H9 (cell line): ENCODE measurements around the gene STX5. TPM values are rescaled to one million over a fixed set of nuclear protein-coding genes. Genes with fewer than 3 reads are reported as not detected.
A peak's percentile ranks its signal among the peaks of the same experiment; 100 is the strongest.

Experiments used
- DNase-seq: peaks from one replicate; pipeline ENCODE4 v3.0.0-alpha.2; 2017
- H2AFZ ChIP-seq: one replicate; pipeline ENCODE4 v1.6.1; 2013; ENCODE audit warnings: mild to moderate bottlenecking, low read length, control low read depth, moderate library complexity
- H2AK5ac ChIP-seq: 2 replicates; pipeline ENCODE4 v1.6.1; 2013; ENCODE audit warnings: low read length, control low read depth, mixed read lengths; ENCODE audit not compliant: insufficient read length
- H2BK120ac ChIP-seq: one replicate; pipeline ENCODE4 v1.6.1; 2013; ENCODE audit warnings: low read depth, mild to moderate bottlenecking, low read length, control low read depth, inconsistent platforms; ENCODE audit not compliant: poor library complexity, severe bottlenecking
- H2BK12ac ChIP-seq: 2 replicates; pipeline ENCODE4 v1.6.1; 2013; ENCODE audit warnings: low read length, control low read depth, mixed read lengths, low read depth; ENCODE audit not compliant: insufficient read length
- H2BK15ac ChIP-seq: 2 replicates; pipeline ENCODE4 v1.6.1; 2013; ENCODE audit warnings: low read depth, low read length, control low read depth
- H2BK20ac ChIP-seq: one replicate; pipeline ENCODE4 v1.6.1; 2013; ENCODE audit warnings: low read depth, mild to moderate bottlenecking, low read length, control low read depth, inconsistent platforms; ENCODE audit not compliant: poor library complexity, severe bottlenecking
- H2BK5ac ChIP-seq: 2 replicates; pipeline ENCODE4 v1.6.1; 2013; ENCODE audit warnings: low read length, control low read depth, mixed read lengths; ENCODE audit not compliant: insufficient read length
- H3K14ac ChIP-seq: 2 replicates; pipeline ENCODE4 v1.6.1; 2013; ENCODE audit warnings: low read length, control low read depth; ENCODE audit not compliant: insufficient read depth
- H3K18ac ChIP-seq: 2 replicates; pipeline ENCODE4 v1.6.1; 2013; ENCODE audit warnings: low read depth, mild to moderate bottlenecking, mixed read lengths, low read length, control low read depth; ENCODE audit not compliant: insufficient read length
- H3K23ac ChIP-seq: 2 replicates; pipeline ENCODE4 v1.6.1; 2013; ENCODE audit warnings: low read length, control low read depth, mixed read lengths, low read depth; ENCODE audit not compliant: insufficient read length
- H3K23me2 ChIP-seq: 2 replicates; pipeline ENCODE4 v1.6.1; 2013; ENCODE audit warnings: low read depth, mild to moderate bottlenecking, mixed read lengths, low read length, control low read depth; ENCODE audit not compliant: insufficient read length, poor library complexity, severe bottlenecking
- H3K27ac ChIP-seq: 2 replicates; pipeline ENCODE4 v1.5.1; 2013; ENCODE audit warnings: low read length, control low read depth, mixed read lengths, low read depth; ENCODE audit not compliant: insufficient read length
- H3K27me3 ChIP-seq: 2 replicates; pipeline ENCODE4 v1.6.1; 2013; ENCODE audit warnings: low read length, control low read depth, inconsistent platforms; ENCODE audit not compliant: insufficient read depth
- H3K4ac ChIP-seq: 2 replicates; pipeline ENCODE4 v1.6.1; 2013; ENCODE audit warnings: low read depth, mild to moderate bottlenecking, control low read depth, inconsistent platforms, low read length, moderate library complexity
- H3K4me1 ChIP-seq: 2 replicates; pipeline ENCODE4 v1.6.1; 2013; ENCODE audit warnings: low read length, control low read depth, inconsistent platforms; ENCODE audit not compliant: insufficient read depth
- H3K4me2 ChIP-seq: 2 replicates; pipeline ENCODE4 v1.6.1; 2013; ENCODE audit warnings: low read length, control low read depth, mixed read lengths; ENCODE audit not compliant: insufficient read length, insufficient read depth
- H3K56ac ChIP-seq: 2 replicates; pipeline ENCODE4 v1.6.1; 2013; ENCODE audit warnings: low read depth, mild to moderate bottlenecking, mixed read lengths, low read length, control low read depth; ENCODE audit not compliant: insufficient read length
- H3K79me1 ChIP-seq: 2 replicates; pipeline ENCODE4 v1.6.1; 2013; ENCODE audit warnings: low read depth, mild to moderate bottlenecking, moderate library complexity, low read length, control low read depth, inconsistent platforms; ENCODE audit not compliant: insufficient read depth, poor library complexity, severe bottlenecking
- H3K79me2 ChIP-seq: 2 replicates; pipeline ENCODE4 v1.6.1; 2013; ENCODE audit warnings: low read length, control low read depth, inconsistent platforms; ENCODE audit not compliant: insufficient read depth
- H3K9ac ChIP-seq: 2 replicates; pipeline ENCODE4 v1.6.1; 2013; ENCODE audit warnings: low read length, control low read depth, mixed read lengths; ENCODE audit not compliant: insufficient read length; ENCODE audit errors: extremely low read depth
- H3K9me3 ChIP-seq: one replicate; pipeline ENCODE4 v1.6.1; 2013; ENCODE audit warnings: low read depth, low read length, inconsistent platforms; ENCODE audit not compliant: control insufficient read depth
- H3T11ph ChIP-seq: one replicate; pipeline ENCODE4 v1.6.1; 2013; ENCODE audit warnings: mild to moderate bottlenecking, low read length, control low read depth, inconsistent platforms
- H4K20me1 ChIP-seq: one replicate; pipeline ENCODE4 v1.6.1; 2013; ENCODE audit not compliant: control insufficient read depth, insufficient read length, insufficient read depth
- H4K5ac ChIP-seq: 2 replicates; pipeline ENCODE4 v1.6.1; 2013; ENCODE audit warnings: low read depth, mild to moderate bottlenecking, mixed read lengths, low read length, control low read depth; ENCODE audit not compliant: insufficient read length
- H4K8ac ChIP-seq: replicated peaks from 2 replicates; pipeline ENCODE4 v1.6.1; 2013; ENCODE audit warnings: low read length, control low read depth, mixed read lengths, low read depth; ENCODE audit not compliant: insufficient read length
- H4K91ac ChIP-seq: 2 replicates; pipeline ENCODE4 v1.6.1; 2013; ENCODE audit warnings: low read depth, mild to moderate bottlenecking, moderate library complexity, mixed read lengths, low read length, control low read depth; ENCODE audit not compliant: insufficient read length
- H3K27ac Mint-ChIP-seq, 3 experiments: 2 replicates in 2 of 3; 3 replicates in 1 of 3; pipeline ENCODE4 v1.8.0; 2020 to 2021; ENCODE audit warnings: mixed read lengths in 3 of 3, mild to moderate bottlenecking in 1 of 3, moderate library complexity in 1 of 3
- H3K27me3 Mint-ChIP-seq: 2 replicates; pipeline ENCODE4 v1.8.0; 2021; ENCODE audit warnings: low read depth, mild to moderate bottlenecking, moderate library complexity, mixed read lengths
- H3K36me3 Mint-ChIP-seq, 3 experiments: 2 replicates in 2 of 3; 3 replicates in 1 of 3; pipeline ENCODE4 v1.8.0; 2020 to 2021; ENCODE audit warnings: low read depth in 3 of 3, mixed read lengths in 3 of 3; ENCODE audit not compliant: insufficient read depth in 1 of 3
- H3K4me1 Mint-ChIP-seq, 2 experiments: 2 replicates each; pipeline ENCODE4 v1.8.0; 2020; ENCODE audit warnings: mixed read lengths in 2 of 2
- H3K4me3 Mint-ChIP-seq, 2 experiments: 2 replicates in 1 of 2; 3 replicates in 1 of 2; pipeline ENCODE4 v1.8.0; 2020 to 2021; ENCODE audit warnings: mild to moderate bottlenecking in 2 of 2, mixed read lengths in 2 of 2, moderate library complexity in 1 of 2
- H3K9me3 Mint-ChIP-seq, 2 experiments: 2 replicates in 1 of 2; 3 replicates in 1 of 2; pipeline ENCODE4 v1.8.0; 2020; ENCODE audit warnings: mild to moderate bottlenecking in 2 of 2, mixed read lengths in 2 of 2, moderate library complexity in 1 of 2
- WGBS: extraction: QIAGEN DNeasy Blood & Tissue Kit; methylation state at CpG from one replicate; pipeline ENCODE4 v1.1.7; 2013; ENCODE audit warnings: missing lambda C conversion rate, low lambda C conversion rate, mixed read lengths; ENCODE audit not compliant: insufficient read length; ENCODE audit errors: extremely low coverage; 5-methylcytosine and 5-hydroxymethylcytosine counted together
- total RNA-seq: library from RNA; stranded (reverse); gene quantifications from 2 replicates; pipeline ENCODE4 v1.2.1, GENCODE V29; 2021
- TF ChIP-seq, protein P1 (sequence below): fragments of 200-600 bp; sonication (generic); conservative IDR thresholded peaks from 3 replicates; pipeline ENCODE4 v1.8.0; 2021; ENCODE audit warnings: antibody characterized with exemption, mild to moderate bottlenecking

STX5 gene
- total RNA-seq, 1 experiment from 2014 or later: 33.5 TPM

- Histone ChIP-seq H3K4me2 (peak within 1 kb of the TSS; percentile 64), H2BK5ac (no peak within 1 kb of the TSS), H4K91ac (no peak within 1 kb of the TSS), H2BK15ac (no peak within 1 kb of the TSS), H2BK120ac (no peak within 1 kb of the TSS), H4K8ac (no peak within 1 kb of the TSS), H3T11ph (no peak within 1 kb of the TSS), H3K79me1 (no peaks in the 10 kb centered on the region), H3K27me3 (no peaks in the 10 kb centered on the region), H3K23me2 (peaks cover 4% of the 10 kb centered on the region), H3K9ac (peak within 1 kb of the TSS; percentile 91), H4K20me1 (no peaks in the 10 kb centered on the region), H3K4ac (no peak within 1 kb of the TSS), H3K79me2 (no peaks in the 10 kb centered on the region; the same call in 1 of the 2 replicates), H3K4me1 (no peaks in the 10 kb centered on the region), H2AFZ (no peak within 1 kb of the TSS), H2AK5ac (no peak within 1 kb of the TSS), H3K14ac (peak within 1 kb of the TSS; percentile 10), H3K9me3 (no peaks in the 10 kb centered on the region), H4K5ac (no peak within 1 kb of the TSS), H2BK20ac (no peak within 1 kb of the TSS), H3K56ac (no peak within 1 kb of the TSS), H3K23ac (no peak within 1 kb of the TSS), H3K27ac (peak within 1 kb of the TSS; percentile 23), H2BK12ac (no peak within 1 kb of the TSS), H3K18ac (peak within 1 kb of the TSS; percentile 7)
- Mint-ChIP-seq H3K36me3 (peaks cover 24 to 68% (median 49%) of the 10 kb centered on the region in 3 experiments), H3K9me3 (no peaks in the 10 kb centered on the region; a peak in 1 of 5 replicates), H3K27ac (peak within 1 kb of the TSS; percentile 94 to 98 (median 96)), H3K4me3 (peak within 1 kb of the TSS; percentile 89 to 94), H3K27me3 (no peaks in the 10 kb centered on the region; the same call in 1 of the 2 replicates), H3K4me1 (peaks cover 24 to 32% of the 10 kb centered on the region in 2 experiments)
- TF ChIP-seq, protein P1, sequence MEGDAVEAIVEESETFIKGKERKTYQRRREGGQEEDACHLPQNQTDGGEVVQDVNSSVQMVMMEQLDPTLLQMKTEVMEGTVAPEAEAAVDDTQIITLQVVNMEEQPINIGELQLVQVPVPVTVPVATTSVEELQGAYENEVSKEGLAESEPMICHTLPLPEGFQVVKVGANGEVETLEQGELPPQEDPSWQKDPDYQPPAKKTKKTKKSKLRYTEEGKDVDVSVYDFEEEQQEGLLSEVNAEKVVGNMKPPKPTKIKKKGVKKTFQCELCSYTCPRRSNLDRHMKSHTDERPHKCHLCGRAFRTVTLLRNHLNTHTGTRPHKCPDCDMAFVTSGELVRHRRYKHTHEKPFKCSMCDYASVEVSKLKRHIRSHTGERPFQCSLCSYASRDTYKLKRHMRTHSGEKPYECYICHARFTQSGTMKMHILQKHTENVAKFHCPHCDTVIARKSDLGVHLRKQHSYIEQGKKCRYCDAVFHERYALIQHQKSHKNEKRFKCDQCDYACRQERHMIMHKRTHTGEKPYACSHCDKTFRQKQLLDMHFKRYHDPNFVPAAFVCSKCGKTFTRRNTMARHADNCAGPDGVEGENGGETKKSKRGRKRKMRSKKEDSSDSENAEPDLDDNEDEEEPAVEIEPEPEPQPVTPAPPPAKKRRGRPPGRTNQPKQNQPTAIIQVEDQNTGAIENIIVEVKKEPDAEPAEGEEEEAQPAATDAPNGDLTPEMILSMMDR: peak; percentile 49
- peak; percentile 98 for DNase-seq
- no CpG with 5 or more reads among the region's 88 CpGs for WGBS
These were observed 44.7 kb downstream of the STX5 start, which contains the start of gene TMEM179B for GRCh38 chr11:62787005-62787759. TMEM179B (plus strand) TSS chr11:62787402; CDS start chr11:62787432, 30 bp downstream.
